ENCODE measurements around the gene IPO13.

- TF ChIP-seq CTCF (IDR thresholded peaks at IDR 0.05) (no peak), POLR2A (IDR thresholded peaks at IDR 0.05) (no peak)
Measured at GRCh38 chr1:43953361-43953760, 6.6 kb downstream of the IPO13 start.
